GM23338 (cell line): Measurements from ENCODE around the gene POMC. TPM values are rescaled to one million over a fixed set of nuclear protein-coding genes. Genes with fewer than 3 reads are reported as not detected.

Experiments
- ATAC-seq: fragments of 200-7000 bp; cut with Tn5 transposase; 3 replicates; pipeline ENCODE4 v1.9.1; 2020
- DNase-seq: peaks from one replicate; pipeline ENCODE4 v3.0.0-alpha.2; 2015; ENCODE audit warnings: low spot score
- H2AFZ ChIP-seq: fragments of 200-600 bp; sonication (generic); 2 replicates; pipeline ENCODE4 v1.8.0; 2016; ENCODE audit warnings: antibody characterized with exemption, mild to moderate bottlenecking, moderate library complexity
- H3F3A ChIP-seq: fragments of 200-600 bp; sonication (generic); replicated peaks from 2 replicates; pipeline ENCODE4 v1.8.0; 2017; ENCODE audit warnings: antibody characterized with exemption, mixed run types, low read depth
- H3K27ac ChIP-seq: fragments of 200-600 bp; sonication (generic); 2 replicates; pipeline ENCODE4 v1.6.1; 2016; ENCODE audit warnings: low read depth
- H3K27me3 ChIP-seq: fragments of 200-600 bp; sonication (generic); 2 replicates; pipeline ENCODE4 v1.8.0; 2016; ENCODE audit warnings: mild to moderate bottlenecking, mixed run types, moderate library complexity; ENCODE audit not compliant: insufficient read depth
- H3K36me3 ChIP-seq: fragments of 200-600 bp; sonication (generic); 2 replicates; pipeline ENCODE4 v1.8.0; 2016; ENCODE audit warnings: mild to moderate bottlenecking; ENCODE audit not compliant: insufficient read depth
- H3K4me1 ChIP-seq: fragments of 200-600 bp; sonication (generic); 2 replicates; pipeline ENCODE4 v1.8.0; 2016; ENCODE audit warnings: mild to moderate bottlenecking, moderate library complexity; ENCODE audit not compliant: insufficient read depth
- H3K4me2 ChIP-seq: fragments of 200-600 bp; sonication (generic); 2 replicates; pipeline ENCODE4 v1.7.1; 2017; ENCODE audit warnings: mixed run types
- H3K4me3 ChIP-seq: fragments of 200-600 bp; sonication (generic); 2 replicates; pipeline ENCODE4 v1.6.1; 2016; ENCODE audit warnings: mixed run types
- H3K79me2 ChIP-seq: fragments of 200-600 bp; sonication (generic); replicated peaks from 2 replicates; pipeline ENCODE4 v1.8.0; 2017; ENCODE audit warnings: mild to moderate bottlenecking; ENCODE audit not compliant: insufficient read depth
- H3K9me2 ChIP-seq: fragments of 200-600 bp; sonication (generic); 2 replicates; pipeline ENCODE4 v1.8.0; 2017; ENCODE audit not compliant: insufficient read depth
- H4K20me1 ChIP-seq: fragments of 200-600 bp; sonication (generic); replicated peaks from 2 replicates; pipeline ENCODE4 v1.8.0; 2017; ENCODE audit warnings: mild to moderate bottlenecking; ENCODE audit not compliant: insufficient read depth
- H3K27ac Mint-ChIP-seq: 2 replicates; pipeline ENCODE4 v1.8.0; 2020; ENCODE audit warnings: inconsistent platforms, mild to moderate bottlenecking, moderate library complexity, mixed read lengths
- H3K27me3 Mint-ChIP-seq: 3 replicates; pipeline ENCODE4 v1.8.0; 2022; ENCODE audit warnings: low read depth, mild to moderate bottlenecking, moderate library complexity, mixed read lengths, inconsistent platforms; ENCODE audit not compliant: insufficient read depth, poor library complexity
- H3K36me3 Mint-ChIP-seq: 3 replicates; pipeline ENCODE4 v1.8.0; 2021; ENCODE audit warnings: low read depth, mild to moderate bottlenecking, inconsistent platforms, moderate library complexity, mixed read lengths
- H3K4me1 Mint-ChIP-seq: 3 replicates; pipeline ENCODE4 v1.8.0; 2020; ENCODE audit warnings: mild to moderate bottlenecking, inconsistent platforms, mixed read lengths
- H3K4me3 Mint-ChIP-seq: 3 replicates; pipeline ENCODE4 v1.8.0; 2021; ENCODE audit warnings: moderate library complexity, mild to moderate bottlenecking, inconsistent platforms, mixed read lengths
- H3K9me3 Mint-ChIP-seq: 3 replicates; pipeline ENCODE4 v1.8.0; 2020; ENCODE audit warnings: moderate library complexity, mild to moderate bottlenecking, inconsistent platforms, mixed read lengths
- CREB1 ChIP-seq: fragments of 250-450 bp; sonication (Bioruptor Pico); IDR thresholded peaks from 2 replicates; pipeline ENCODE4 v1.5.0; 2020; ENCODE audit warnings: low read depth, mild to moderate bottlenecking, moderate library complexity
- CTCF ChIP-seq, 2 experiments: fragments of 200-600 bp in 1 of 2; sonication (generic) in 1 of 2; conservative IDR thresholded peaks; 2 replicates each; pipeline versions ENCODE4 v1.5.1 to v1.6.1; 2016 to 2017; ENCODE audit warnings: antibody characterized with exemption in 2 of 2, low read depth in 2 of 2, mild to moderate bottlenecking in 2 of 2, moderate library complexity in 1 of 2
- EZH2 ChIP-seq: fragments of 200-600 bp; sonication (generic); IDR thresholded peaks from one replicate; pipeline ENCODE4 v1.8.0; 2017; ENCODE audit warnings: antibody characterized with exemption, mild to moderate bottlenecking, low read depth; ENCODE audit not compliant: unreplicated experiment
- EZH2phosphoT487 ChIP-seq: fragments of 200-600 bp; sonication (generic); IDR thresholded peaks from one replicate; pipeline ENCODE4 v1.8.1; 2018; ENCODE audit warnings: antibody characterized with exemption; ENCODE audit not compliant: unreplicated experiment
- JUNB ChIP-seq: IDR thresholded peaks from one replicate; pipeline ENCODE4 v1.6.1; 2016; ENCODE audit warnings: antibody characterized with exemption; ENCODE audit not compliant: unreplicated experiment
- NANOG ChIP-seq: IDR thresholded peaks from 2 replicates; pipeline ENCODE4 v1.6.1; 2016; ENCODE audit warnings: antibody characterized with exemption, borderline replicate concordance
- POLR2AphosphoS5 ChIP-seq: IDR thresholded peaks from 2 replicates; pipeline ENCODE4 v1.6.1; 2016; ENCODE audit warnings: antibody characterized with exemption, low read depth
- REST ChIP-seq: IDR thresholded peaks from one replicate; pipeline ENCODE4 v1.6.1; 2018; ENCODE audit warnings: antibody characterized with exemption; ENCODE audit not compliant: unreplicated experiment
- ZNF114 ChIP-seq: fragments of 250-450 bp; sonication (Bioruptor Pico); IDR thresholded peaks from 2 replicates; pipeline ENCODE4 v1.5.0; 2020; ENCODE audit warnings: mild to moderate bottlenecking, moderate library complexity
- ZNF331 ChIP-seq: fragments of 250-450 bp; sonication (Bioruptor Pico); IDR thresholded peaks from 2 replicates; pipeline ENCODE4 v1.5.0; 2020; ENCODE audit warnings: low read depth, mild to moderate bottlenecking, moderate library complexity
- polyA plus RNA-seq: library from polyadenylated mRNA; unstranded; fragments of >200 nt; fragmentation: Nextera tagmentation; extraction: Ambion mirVana; gene quantifications from 2 replicates; pipeline ENCODE4 v1.2.1, GENCODE V29; 2016
- total RNA-seq: library from RNA; depleted of rRNA; stranded (reverse); fragments of >200 nt; shearing (Covaris generic); gene quantifications from 2 replicates; pipeline ENCODE4 v1.2.3, GENCODE V29; 2014
- TF ChIP-seq, protein P1 (sequence below): fragments of 250-450 bp; sonication (Bioruptor Pico); IDR thresholded peaks from 2 replicates; pipeline ENCODE4 v1.5.0; 2020; ENCODE audit warnings: mild to moderate bottlenecking, moderate library complexity
- TF ChIP-seq, protein P2 (sequence below): IDR thresholded peaks from 2 replicates; pipeline ENCODE4 v1.6.1; 2016; ENCODE audit warnings: antibody characterized with exemption

Gene POMC
- total and polyA plus RNA-seq, 2 experiments from 2014 or later, result 8.5 to 12.3 TPM

DNA sequence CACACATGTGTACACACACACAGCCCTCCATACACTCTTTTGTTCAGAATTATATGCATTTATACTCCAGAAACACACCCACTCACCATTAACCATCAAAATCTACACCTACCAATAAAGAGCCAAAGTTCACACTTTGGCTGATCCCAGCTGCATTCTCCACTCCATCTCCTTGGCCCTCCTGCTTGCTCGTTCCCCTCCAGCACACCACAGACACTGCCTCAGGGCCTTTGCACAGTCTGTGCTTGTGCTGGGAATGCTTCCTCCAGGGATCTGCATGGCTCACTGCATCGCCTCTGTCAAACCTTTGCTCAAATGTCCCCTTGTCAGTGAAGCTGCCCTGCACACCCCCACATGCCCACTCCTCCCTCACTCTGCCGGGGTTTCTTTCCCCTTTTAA is 46.0 kb downstream of the POMC start:
- no peaks in the 10 kb centered on the region for H4K20me1 ChIP-seq
- DNase-seq (no peak), ATAC-seq (no peak)
- H2AFZ ChIP-seq, result no peak overlapping the region
- TF ChIP-seq REST (no peak), ZNF331 (CRISPR knock-in tag) (no peak), JUNB (no peak), NANOG (no peak), CTCF (conservative IDR thresholded peaks at IDR 0.05; ENCODE audit: low read depth in 2 of 2) (no peak), POLR2AphosphoS5 (no peak), ZNF114 (CRISPR knock-in tag) (no peak), EZH2 (no peak), CREB1 (CRISPR knock-in tag) (no peak), EZH2phosphoT487 (no peak)
- TF ChIP-seq, protein P1, sequence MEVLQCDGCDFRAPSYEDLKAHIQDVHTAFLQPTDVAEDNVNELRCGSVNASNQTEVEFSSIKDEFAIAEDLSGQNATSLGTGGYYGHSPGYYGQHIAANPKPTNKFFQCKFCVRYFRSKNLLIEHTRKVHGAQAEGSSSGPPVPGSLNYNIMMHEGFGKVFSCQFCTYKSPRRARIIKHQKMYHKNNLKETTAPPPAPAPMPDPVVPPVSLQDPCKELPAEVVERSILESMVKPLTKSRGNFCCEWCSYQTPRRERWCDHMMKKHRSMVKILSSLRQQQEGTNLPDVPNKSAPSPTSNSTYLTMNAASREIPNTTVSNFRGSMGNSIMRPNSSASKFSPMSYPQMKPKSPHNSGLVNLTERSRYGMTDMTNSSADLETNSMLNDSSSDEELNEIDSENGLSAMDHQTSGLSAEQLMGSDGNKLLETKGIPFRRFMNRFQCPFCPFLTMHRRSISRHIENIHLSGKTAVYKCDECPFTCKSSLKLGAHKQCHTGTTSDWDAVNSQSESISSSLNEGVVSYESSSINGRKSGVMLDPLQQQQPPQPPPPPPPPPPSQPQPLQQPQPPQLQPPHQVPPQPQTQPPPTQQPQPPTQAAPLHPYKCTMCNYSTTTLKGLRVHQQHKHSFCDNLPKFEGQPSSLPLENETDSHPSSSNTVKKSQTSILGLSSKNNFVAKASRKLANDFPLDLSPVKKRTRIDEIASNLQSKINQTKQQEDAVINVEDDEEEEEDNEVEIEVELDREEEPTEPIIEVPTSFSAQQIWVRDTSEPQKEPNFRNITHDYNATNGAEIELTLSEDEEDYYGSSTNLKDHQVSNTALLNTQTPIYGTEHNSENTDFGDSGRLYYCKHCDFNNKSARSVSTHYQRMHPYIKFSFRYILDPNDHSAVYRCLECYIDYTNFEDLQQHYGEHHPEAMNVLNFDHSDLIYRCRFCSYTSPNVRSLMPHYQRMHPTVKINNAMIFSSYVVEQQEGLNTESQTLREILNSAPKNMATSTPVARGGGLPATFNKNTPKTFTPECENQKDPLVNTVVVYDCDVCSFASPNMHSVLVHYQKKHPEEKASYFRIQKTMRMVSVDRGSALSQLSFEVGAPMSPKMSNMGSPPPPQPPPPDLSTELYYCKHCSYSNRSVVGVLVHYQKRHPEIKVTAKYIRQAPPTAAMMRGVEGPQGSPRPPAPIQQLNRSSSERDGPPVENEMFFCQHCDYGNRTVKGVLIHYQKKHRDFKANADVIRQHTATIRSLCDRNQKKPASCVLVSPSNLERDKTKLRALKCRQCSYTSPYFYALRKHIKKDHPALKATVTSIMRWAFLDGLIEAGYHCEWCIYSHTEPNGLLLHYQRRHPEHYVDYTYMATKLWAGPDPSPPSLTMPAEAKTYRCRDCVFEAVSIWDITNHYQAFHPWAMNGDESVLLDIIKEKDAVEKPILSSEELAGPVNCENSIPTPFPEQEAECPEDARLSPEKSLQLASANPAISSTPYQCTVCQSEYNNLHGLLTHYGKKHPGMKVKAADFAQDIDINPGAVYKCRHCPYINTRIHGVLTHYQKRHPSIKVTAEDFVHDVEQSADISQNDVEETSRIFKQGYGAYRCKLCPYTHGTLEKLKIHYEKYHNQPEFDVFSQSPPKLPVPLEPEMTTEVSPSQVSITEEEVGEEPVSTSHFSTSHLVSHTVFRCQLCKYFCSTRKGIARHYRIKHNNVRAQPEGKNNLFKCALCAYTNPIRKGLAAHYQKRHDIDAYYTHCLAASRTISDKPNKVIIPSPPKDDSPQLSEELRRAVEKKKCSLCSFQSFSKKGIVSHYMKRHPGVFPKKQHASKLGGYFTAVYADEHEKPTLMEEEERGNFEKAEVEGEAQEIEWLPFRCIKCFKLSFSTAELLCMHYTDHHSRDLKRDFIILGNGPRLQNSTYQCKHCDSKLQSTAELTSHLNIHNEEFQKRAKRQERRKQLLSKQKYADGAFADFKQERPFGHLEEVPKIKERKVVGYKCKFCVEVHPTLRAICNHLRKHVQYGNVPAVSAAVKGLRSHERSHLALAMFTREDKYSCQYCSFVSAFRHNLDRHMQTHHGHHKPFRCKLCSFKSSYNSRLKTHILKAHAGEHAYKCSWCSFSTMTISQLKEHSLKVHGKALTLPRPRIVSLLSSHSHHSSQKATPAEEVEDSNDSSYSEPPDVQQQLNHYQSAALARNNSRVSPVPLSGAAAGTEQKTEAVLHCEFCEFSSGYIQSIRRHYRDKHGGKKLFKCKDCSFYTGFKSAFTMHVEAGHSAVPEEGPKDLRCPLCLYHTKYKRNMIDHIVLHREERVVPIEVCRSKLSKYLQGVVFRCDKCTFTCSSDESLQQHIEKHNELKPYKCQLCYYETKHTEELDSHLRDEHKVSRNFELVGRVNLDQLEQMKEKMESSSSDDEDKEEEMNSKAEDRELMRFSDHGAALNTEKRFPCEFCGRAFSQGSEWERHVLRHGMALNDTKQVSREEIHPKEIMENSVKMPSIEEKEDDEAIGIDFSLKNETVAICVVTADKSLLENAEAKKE (CRISPR knock-in tag), result no peak
- TF ChIP-seq, protein P2, sequence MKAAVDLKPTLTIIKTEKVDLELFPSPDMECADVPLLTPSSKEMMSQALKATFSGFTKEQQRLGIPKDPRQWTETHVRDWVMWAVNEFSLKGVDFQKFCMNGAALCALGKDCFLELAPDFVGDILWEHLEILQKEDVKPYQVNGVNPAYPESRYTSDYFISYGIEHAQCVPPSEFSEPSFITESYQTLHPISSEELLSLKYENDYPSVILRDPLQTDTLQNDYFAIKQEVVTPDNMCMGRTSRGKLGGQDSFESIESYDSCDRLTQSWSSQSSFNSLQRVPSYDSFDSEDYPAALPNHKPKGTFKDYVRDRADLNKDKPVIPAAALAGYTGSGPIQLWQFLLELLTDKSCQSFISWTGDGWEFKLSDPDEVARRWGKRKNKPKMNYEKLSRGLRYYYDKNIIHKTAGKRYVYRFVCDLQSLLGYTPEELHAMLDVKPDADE, result no peak
- Mint-ChIP-seq H3K4me1 (no peaks in the 10 kb centered on the region), H3K27ac (no peak overlapping the region), H3K9me3 (no peaks in the 10 kb centered on the region), H3K36me3 (peaks cover 4% of the 10 kb centered on the region; the same call in 2 of the 3 replicates), H3K4me3 (no peak overlapping the region), H3K27me3 (no peaks in the 10 kb centered on the region)
- no peak overlapping the region for H3K4me2 ChIP-seq
- no peaks in the 10 kb centered on the region for H3K27me3 ChIP-seq
- no peaks in the 10 kb centered on the region for H3K36me3 ChIP-seq
- no peak overlapping the region for H3K27ac ChIP-seq
- no peaks in the 10 kb centered on the region for H3K9me2 ChIP-seq
- H3K79me2 ChIP-seq, result no peaks in the 10 kb centered on the region
- H3K4me1 ChIP-seq, result no peaks in the 10 kb centered on the region
- H3F3A ChIP-seq, result no peaks in the 10 kb centered on the region
- no peak overlapping the region for H3K4me3 ChIP-seq
